A549 (cell line): Measurements from ENCODE around the gene GLO1. TPM values are rescaled to one million over a fixed set of nuclear protein-coding genes. Genes with fewer than 3 reads are reported as not detected.

Source experiments
- ATAC-seq, 2 experiments: fragments of 200-7000 bp in 1 of 2; fragments of >200 bp in 1 of 2; cut with Nextera tagmentation in 1 of 2; cut with Tn5 transposase in 1 of 2; 3 replicates each; pipeline versions ENCODE4 v1.8.0 to v1.9.1; 2018 to 2020; ENCODE audit warnings: mild to moderate bottlenecking in 1 of 2, moderate library complexity in 1 of 2
- CTCF ChIA-PET: fragments of 300-600 bp; sonication (Branson Sonifier 250); formaldehyde crosslinking; extraction: SDS; loops from one replicate; lab custom pipeline; 2021; ENCODE audit warnings: antibody characterized with exemption, inconsistent platforms; lab: Yijun Ruan, JAX
- POLR2A ChIA-PET: fragments of 350-600 bp; formaldehyde crosslinking; extraction: SDS; loops from one replicate; lab custom pipeline; 2021; ENCODE audit warnings: antibody characterized with exemption, inconsistent platforms; lab: Yijun Ruan, JAX
- DNase-seq, 2 experiments: peaks; one replicate each; pipeline versions ENCODE4 v3.0.0 to v3.0.0-alpha.2; 2011 to 2016; ENCODE audit warnings: low read depth in 1 of 2, low spot score in 1 of 2
- FAIRE-seq: peaks from 2 replicates; lab custom pipeline; 2011; peaks lifted over from hg19 to GRCh38; lab: Jason Lieb, UNC
- H3K27ac ChIP-seq, 2 experiments: fragments of >200 bp; sonication (Bioruptor Twin); formaldehyde crosslinking; 3 replicates each; pipeline ENCODE4 v1.5.1; 2016 to 2017
- H3K4me1 ChIP-seq: fragments of >200 bp; sonication (Bioruptor Twin); formaldehyde crosslinking; 3 replicates; pipeline ENCODE4 v1.6.1; 2016
- H3K4me2 ChIP-seq: fragments of >200 bp; sonication (Bioruptor Twin); formaldehyde crosslinking; 3 replicates; pipeline ENCODE4 v1.6.1; 2016
- H3K4me3 ChIP-seq: fragments of >200 bp; sonication (Bioruptor Twin); formaldehyde crosslinking; 3 replicates; pipeline ENCODE4 v1.5.1; 2016
- H3K9me3 ChIP-seq: fragments of >200 bp; sonication (Bioruptor Twin); formaldehyde crosslinking; 3 replicates; pipeline ENCODE4 v1.6.1; 2016
- ATOH8 ChIP-seq: fragments of 250-450 bp; sonication (Bioruptor Pico); IDR thresholded peaks from 2 replicates; pipeline ENCODE4 v1.5.0; 2020; ENCODE audit warnings: low read depth, mild to moderate bottlenecking, moderate library complexity
- BCL3 ChIP-seq: fragments of >200 bp; sonication (Bioruptor Twin); formaldehyde crosslinking; IDR thresholded peaks from 3 replicates; pipeline ENCODE4 v1.6.1; 2016
- BHLHE40 ChIP-seq: IDR thresholded peaks from 2 replicates; pipeline ENCODE4 v1.6.1; 2012; ENCODE audit warnings: low read depth, low read length, inconsistent platforms
- CBX2 ChIP-seq: fragments of 200-600 bp; sonication (generic); IDR thresholded peaks from 2 replicates; pipeline ENCODE4 v1.6.1; 2016; ENCODE audit warnings: low read depth, mild to moderate bottlenecking, borderline replicate concordance
- E2F6 ChIP-seq: IDR thresholded peaks from 2 replicates; pipeline ENCODE4 v1.6.1; 2012; ENCODE audit warnings: low read depth, borderline replicate concordance
- EHMT2 ChIP-seq: fragments of 200-600 bp; sonication (generic); IDR thresholded peaks from 2 replicates; pipeline ENCODE4 v1.6.1; 2016; ENCODE audit warnings: antibody characterized with exemption, low read depth, mild to moderate bottlenecking, moderate library complexity
- ELK1 ChIP-seq: fragments of 150-350 bp; IDR thresholded peaks from 2 replicates; pipeline ENCODE4 v1.6.1; 2014; ENCODE audit warnings: low read depth, mild to moderate bottlenecking, low read length
- EP300 ChIP-seq, 2 experiments: fragments of >200 bp; sonication (Bioruptor Twin); formaldehyde crosslinking; IDR thresholded peaks; 2 replicates in 1 of 2; 3 replicates in 1 of 2; pipeline ENCODE4 v1.6.1; 2016 to 2017
- HDAC2 ChIP-seq: fragments of 200-600 bp; sonication (generic); IDR thresholded peaks from 2 replicates; pipeline ENCODE4 v1.6.1; 2016
- HEYL ChIP-seq: fragments of 250-450 bp; sonication (Bioruptor Pico); IDR thresholded peaks from 2 replicates; pipeline ENCODE4 v1.8.0; 2021; ENCODE audit warnings: mild to moderate bottlenecking, moderate library complexity
- HMGXB4 ChIP-seq: fragments of 250-450 bp; sonication (Bioruptor Pico); IDR thresholded peaks from 2 replicates; pipeline ENCODE4 v1.5.0; 2021; ENCODE audit warnings: mild to moderate bottlenecking, moderate library complexity, borderline replicate concordance
- HOXB13 ChIP-seq: fragments of 250-450 bp; sonication (Bioruptor Pico); IDR thresholded peaks from 2 replicates; pipeline ENCODE4 v1.5.0; 2020; ENCODE audit warnings: low read depth, mild to moderate bottlenecking, moderate library complexity
- JUN ChIP-seq, 2 experiments: fragments of >200 bp; sonication (Bioruptor Twin); formaldehyde crosslinking; IDR thresholded peaks; 2 replicates in 1 of 2; 3 replicates in 1 of 2; pipeline ENCODE4 v1.6.1; 2016 to 2017
- KDM1A ChIP-seq: fragments of 200-600 bp; sonication (generic); IDR thresholded peaks from 2 replicates; pipeline ENCODE4 v1.6.1; 2016; ENCODE audit warnings: low read depth, mild to moderate bottlenecking
- MAZ ChIP-seq: fragments of 150-350 bp; IDR thresholded peaks from 2 replicates; pipeline ENCODE4 v1.6.1; 2014; ENCODE audit warnings: antibody characterized with exemption, low read depth, low read length, borderline replicate concordance
- NPAS2 ChIP-seq: fragments of 250-450 bp; sonication (Bioruptor Pico); IDR thresholded peaks from 2 replicates; pipeline ENCODE4 v1.8.0; 2022; ENCODE audit warnings: mild to moderate bottlenecking, moderate library complexity, borderline replicate concordance
- NR3C1 ChIP-seq: fragments of >200 bp; sonication (Bioruptor Twin); formaldehyde crosslinking; IDR thresholded peaks from 3 replicates; pipeline ENCODE4 v1.6.1; 2017
- POLR2AphosphoS2 ChIP-seq: conservative IDR thresholded peaks from 2 replicates; pipeline ENCODE4 v1.6.1; 2012; ENCODE audit warnings: low read length, improper control_type of control experiment, inconsistent platforms
- RAD21 ChIP-seq, 2 experiments: fragments of >200 bp in 1 of 2; sonication (Bioruptor Twin) in 1 of 2; formaldehyde crosslinking in 1 of 2; IDR thresholded peaks in 1 of 2; conservative IDR thresholded peaks in 1 of 2; 2 replicates in 1 of 2; 3 replicates in 1 of 2; pipeline ENCODE4 v1.6.1; 2012 to 2018; ENCODE audit warnings: inconsistent platforms in 1 of 2
- SMC3 ChIP-seq: fragments of >200 bp; sonication (Bioruptor Twin); formaldehyde crosslinking; IDR thresholded peaks from 3 replicates; pipeline ENCODE4 v1.6.1; 2018; ENCODE audit warnings: inconsistent platforms
- SREBF2 ChIP-seq: fragments of 450-650 bp; IDR thresholded peaks from 2 replicates; pipeline ENCODE4 v1.6.1; 2014; ENCODE audit warnings: mild to moderate bottlenecking, moderate library complexity
- USF2 ChIP-seq: fragments of 450-650 bp; IDR thresholded peaks from 2 replicates; pipeline ENCODE4 v1.6.1; 2014; ENCODE audit warnings: antibody characterized with exemption
- ZFP36 ChIP-seq: fragments of 450-650 bp; IDR thresholded peaks from 2 replicates; pipeline ENCODE4 v1.6.1; 2014; ENCODE audit warnings: borderline replicate concordance; ENCODE audit not compliant: partially characterized antibody
- ZNF302 ChIP-seq: fragments of 250-450 bp; sonication (Bioruptor Pico); IDR thresholded peaks from 2 replicates; pipeline ENCODE4 v1.9.0; 2021; ENCODE audit warnings: inconsistent platforms, mild to moderate bottlenecking, moderate library complexity
- ZSCAN20 ChIP-seq: fragments of 250-450 bp; sonication (Bioruptor Pico); IDR thresholded peaks from 2 replicates; pipeline ENCODE4 v1.8.0; 2022; ENCODE audit warnings: mild to moderate bottlenecking, moderate library complexity
- WGBS: methylation state at CpG from one replicate; pipeline ENCODE4 v1.1.6; 2017; ENCODE audit errors: missing lambda C conversion rate; 5-methylcytosine and 5-hydroxymethylcytosine counted together
- polyA plus RNA-seq, 4 experiments: library from polyadenylated mRNA; depleted of rRNA in 3 of 4; stranded (reverse); fragments of >200 nt; fragmentation: RNase III in 1 of 4; extraction: RNeasy Plus Mini Kit Qiagen cat#74134 plus additional on column Dnase treatment in 1 of 4; gene quantifications; 2 replicates in 3 of 4; 3 replicates in 1 of 4; pipeline ENCODE4 v1.2.3, GENCODE V29; 2011 to 2017

Gene GLO1
- polyA plus RNA-seq, 2 of the 4 experiments (the other 2 are of a cell fraction): 105 to 128 TPM

GRCh38 chr6:38671885-38672467, 31.0 kb downstream of the GLO1 start (continued):
- TF ChIP-seq KDM1A (no peak), SMC3 (0 out of 3 replicates have a peak, but pooled peaks have one; percentile 23), SREBF2 (no peak), E2F6 (no peak), HMGXB4 (CRISPR knock-in tag) (no peak)
- TF ChIP-seq, all 56 proteins: peak for 3

GRCh38 chr6:38658418-38659167, 44.4 kb downstream of the GLO1 start:
- DNase-seq (no peak), FAIRE-seq (no peak), ATAC-seq (no peak)
- no peaks in the 10 kb centered on the region for H3K4me1 ChIP-seq
- POLR2A ChIA-PET: no interaction called here
- no peaks in the 10 kb centered on the region for H3K9me3 ChIP-seq
- WGBS: 92% methylated on average over 3 of the region's 3 CpGs
- TF ChIP-seq RAD21 (conservative IDR thresholded peaks at IDR 0.05 in 1 of 2, IDR thresholded peaks at IDR 0.05 in 1 of 2): no peak
- TF ChIP-seq JUN (IDR thresholded peaks at IDR 0.05): no peak
- no peak for TF ChIP-seq HDAC2
- TF ChIP-seq USF2: no peak
- no peak for TF ChIP-seq EP300 (IDR thresholded peaks at IDR 0.05)
- no peak for TF ChIP-seq ZSCAN20 (CRISPR knock-in tag)
- TF ChIP-seq ATOH8 (CRISPR knock-in tag): no peak
- no peak overlapping the region for H3K4me3 ChIP-seq
- H3K4me2 ChIP-seq: no peak overlapping the region
- H3K27ac ChIP-seq: no peak overlapping the region
- CTCF ChIA-PET: no interaction called here

GRCh38 chr6:38656896-38657295, 46.0 kb downstream of the GLO1 start:
- Histone ChIP-seq H3K9me3 (no peaks in the 10 kb centered on the region), H3K27ac (no peak overlapping the region), H3K4me3 (no peak overlapping the region), H3K4me2 (no peak overlapping the region), H3K4me1 (no peaks in the 10 kb centered on the region)
- WGBS: 92% methylated on average over 1 of the region's 1 CpG
- no peak for DNase-seq
- POLR2A ChIA-PET: no interaction called here
- CTCF ChIA-PET: no interaction called here
- no peak for TF ChIP-seq EP300 (IDR thresholded peaks at IDR 0.05)
- no peak for TF ChIP-seq ELK1
- no peak for TF ChIP-seq CBX2
- TF ChIP-seq EHMT2: no peak
- TF ChIP-seq NPAS2 (CRISPR knock-in tag): no peak
- TF ChIP-seq HDAC2: no peak
- TF ChIP-seq MAZ: no peak
- no peak for TF ChIP-seq BHLHE40
- no peak for TF ChIP-seq BCL3
- no peak for TF ChIP-seq ZNF302 (CRISPR knock-in tag)
- no peak for TF ChIP-seq POLR2AphosphoS2
- TF ChIP-seq HOXB13: no peak
- no peak for TF ChIP-seq HMGXB4 (CRISPR knock-in tag)
- TF ChIP-seq HEYL (CRISPR knock-in tag): no peak
- TF ChIP-seq ZFP36: no peak
- TF ChIP-seq NR3C1: no peak
- ATAC-seq: no peak
- FAIRE-seq: no peak
